HCT116 (cell line): ENCODE measurements around the gene ITIH4. TPM values are rescaled to one million over a fixed set of nuclear protein-coding genes. Genes with fewer than 3 reads are reported as not detected.

ENCODE experiments used
- ATAC-seq: fragments of 200-7000 bp; cut with Tn5 transposase; 2 replicates; pipeline ENCODE4 v1.9.1; 2020; ENCODE audit warnings: mild to moderate bottlenecking, moderate library complexity
- BruUV-seq: library from RNA; stranded (reverse); fragments of 400-500 nt; replicated peaks from 2 replicates; lab custom pipeline; 2021; lab: Mats Ljungman, UMichigan
- CTCF ChIA-PET: fragments of 300-600 bp; sonication (Branson Sonifier 250); formaldehyde crosslinking; loops from one replicate; lab custom pipeline; 2021; ENCODE audit warnings: antibody characterized with exemption; lab: Charles Lee
- POLR2A ChIA-PET: fragments of 300-600, 350-600 bp; sonication (Branson Sonifier 250); formaldehyde crosslinking; loops from one replicate; lab custom pipeline; 2021; ENCODE audit warnings: antibody characterized with exemption; lab: Charles Lee
- RAD21 ChIA-PET, 2 experiments: fragments of 300-600 bp; sonication (Branson Sonifier 250); formaldehyde crosslinking; loops; one replicate each; lab custom pipeline; 2023; ENCODE audit warnings: low total read pairs in 2 of 2; ENCODE audit not compliant: uncharacterized antibody in 2 of 2, unreplicated experiment in 2 of 2, low non-redundant PET in 1 of 2; lab: Charles Lee
- DNase-seq: peaks from one replicate; pipeline ENCODE4 v3.0.0-alpha.2; 2010; ENCODE audit warnings: low read depth, low spot score
- H2AFZ ChIP-seq: fragments of 200-600 bp; shearing (Covaris generic), sonication (generic); 2 replicates; pipeline ENCODE4 v1.6.1; 2017; ENCODE audit warnings: low read depth, mixed run types, mixed read lengths, antibody characterized with exemption, low read length; ENCODE audit not compliant: poor library complexity, severe bottlenecking
- H3K27ac ChIP-seq: 2 replicates; pipeline ENCODE4 v1.5.1; 2012; ENCODE audit warnings: low read depth, low read length
- H3K27me3 ChIP-seq: fragments of 200-600 bp; sonication (generic); 2 replicates; pipeline ENCODE4 v1.6.1; 2016; ENCODE audit warnings: mixed run types, low read length, mixed read lengths; ENCODE audit not compliant: insufficient read depth
- H3K36me3 ChIP-seq, 2 experiments: fragments of 200-500 bp in 1 of 2; fragments of 200-600 bp in 1 of 2; sonication (Bioruptor generic) in 1 of 2; sonication (generic) in 1 of 2; 2 replicates each; pipeline versions ENCODE4 v1.5.1 to v1.6.1; 2014 to 2016; ENCODE audit warnings: low read length in 2 of 2, inconsistent platforms in 1 of 2, mixed read lengths in 1 of 2, mixed run types in 1 of 2; ENCODE audit not compliant: insufficient read depth in 2 of 2, control insufficient read depth in 1 of 2
- H3K4me1 ChIP-seq, 2 experiments: fragments of 200-600 bp in 1 of 2; sonication (generic) in 1 of 2; 2 replicates each; pipeline versions ENCODE4 v1.5.1 to v1.6.1; 2012 to 2017; ENCODE audit warnings: low read length in 2 of 2, inconsistent platforms in 1 of 2, mild to moderate bottlenecking in 1 of 2, mixed read lengths in 1 of 2, mixed run types in 1 of 2, moderate library complexity in 1 of 2; ENCODE audit not compliant: insufficient read depth in 2 of 2, control insufficient read depth in 1 of 2
- H3K4me2 ChIP-seq: fragments of 200-600 bp; sonication (generic); 2 replicates; pipeline ENCODE4 v1.6.1; 2017; ENCODE audit warnings: mixed run types, low read length, mixed read lengths
- H3K4me3 ChIP-seq, 2 experiments: fragments of 200-600 bp in 1 of 2; sonication (generic) in 1 of 2; replicated peaks in 1 of 2; 2 replicates each; pipeline ENCODE4 v1.5.1; 2011 to 2016; ENCODE audit warnings: low read length in 2 of 2, control low read depth in 1 of 2, low read depth in 1 of 2, mild to moderate bottlenecking in 1 of 2, mixed read lengths in 1 of 2, mixed run types in 1 of 2
- H3K79me2 ChIP-seq: fragments of 200-600 bp; sonication (generic); 2 replicates; pipeline ENCODE4 v1.6.1; 2017; ENCODE audit warnings: mild to moderate bottlenecking, mixed run types, low read length, moderate library complexity, mixed read lengths; ENCODE audit not compliant: insufficient read depth
- H3K9ac ChIP-seq: fragments of 200-600 bp; sonication (generic); 2 replicates; pipeline ENCODE4 v1.6.1; 2016; ENCODE audit warnings: low read length, mixed read lengths
- H3K9me2 ChIP-seq: fragments of 200-600 bp; sonication (generic), shearing (Covaris generic); 2 replicates; pipeline ENCODE4 v1.6.1; 2017; ENCODE audit warnings: mixed run types, mild to moderate bottlenecking, moderate library complexity; ENCODE audit not compliant: insufficient read depth
- H3K9me3 ChIP-seq, 2 experiments: fragments of 200-500 bp in 1 of 2; fragments of 200-600 bp in 1 of 2; sonication (Bioruptor generic) in 1 of 2; sonication (generic) in 1 of 2; 2 replicates each; pipeline ENCODE4 v1.6.1; 2014 to 2017; ENCODE audit warnings: low read length in 2 of 2, mixed read lengths in 2 of 2, inconsistent platforms in 1 of 2, low read depth in 1 of 2, mild to moderate bottlenecking in 1 of 2, mixed run types in 1 of 2, moderate library complexity in 1 of 2; ENCODE audit not compliant: control insufficient read depth in 1 of 2, insufficient read depth in 1 of 2
- H4K20me1 ChIP-seq: fragments of 200-600 bp; sonication (generic), shearing (Covaris generic); 2 replicates; pipeline ENCODE4 v1.6.1; 2017; ENCODE audit warnings: mixed run types, mild to moderate bottlenecking, moderate library complexity; ENCODE audit not compliant: insufficient read depth
- CBX3 ChIP-seq: IDR thresholded peaks from 2 replicates; pipeline ENCODE4 v1.6.1; 2012; ENCODE audit warnings: low read depth
- EGR1 ChIP-seq: IDR thresholded peaks from 2 replicates; pipeline ENCODE4 v1.6.1; 2012; ENCODE audit warnings: low read depth
- ELF1 ChIP-seq: IDR thresholded peaks from 2 replicates; pipeline ENCODE4 v1.6.1; 2012; ENCODE audit warnings: low read depth, borderline replicate concordance
- EZH2 ChIP-seq: fragments of 200-600 bp; sonication (generic); IDR thresholded peaks from 2 replicates; pipeline ENCODE4 v1.6.1; 2017; ENCODE audit warnings: antibody characterized with exemption, mixed run types
- FOSL1 ChIP-seq: IDR thresholded peaks from 2 replicates; pipeline ENCODE4 v1.6.1; 2012; ENCODE audit warnings: low read depth
- JUND ChIP-seq: IDR thresholded peaks from 2 replicates; pipeline ENCODE4 v1.6.1; 2012
- POLR2A ChIP-seq: IDR thresholded peaks from 2 replicates; pipeline ENCODE4 v1.7.0; 2011; ENCODE audit warnings: borderline replicate concordance; ENCODE audit not compliant: insufficient read depth, insufficient read length; ENCODE audit errors: extremely low read depth
- POLR2AphosphoS5 ChIP-seq: IDR thresholded peaks from 2 replicates; pipeline ENCODE4 v1.6.1; 2011; ENCODE audit warnings: mild to moderate bottlenecking, low read depth, low read length, moderate library complexity
- RAD21 ChIP-seq: IDR thresholded peaks from 2 replicates; pipeline ENCODE4 v1.6.1; 2012; ENCODE audit warnings: low read depth, mild to moderate bottlenecking
- SIN3A ChIP-seq: IDR thresholded peaks from 2 replicates; pipeline ENCODE4 v1.6.1; 2012; ENCODE audit warnings: low read depth
- SP1 ChIP-seq: IDR thresholded peaks from 2 replicates; pipeline ENCODE4 v1.6.1; 2012; ENCODE audit warnings: low read depth
- SRF ChIP-seq: IDR thresholded peaks from 2 replicates; pipeline ENCODE4 v1.6.1; 2012; ENCODE audit warnings: low read depth
- TCF7L2 ChIP-seq: IDR thresholded peaks from 2 replicates; pipeline ENCODE4 v1.7.0; 2011; ENCODE audit warnings: borderline replicate concordance, inconsistent platforms; ENCODE audit not compliant: insufficient read depth, insufficient read length; ENCODE audit errors: extremely low read depth
- YY1 ChIP-seq: IDR thresholded peaks from 2 replicates; pipeline ENCODE4 v1.6.1; 2011; ENCODE audit warnings: low read length, low read depth, moderate library complexity, mild to moderate bottlenecking; ENCODE audit not compliant: insufficient replicate concordance; ENCODE audit errors: extremely low read depth
- ZFX ChIP-seq: fragments of 450-650 bp; IDR thresholded peaks from 2 replicates; pipeline ENCODE4 v1.6.1; 2017
- intact Hi-C: fragments of 100-400 bp; cut with micrococcal nuclease; formaldehyde crosslinking; loops from 2 replicates; pipeline ENCODE4 v1.10.0; 2022
- total RNA-seq: library from RNA; stranded (reverse); gene quantifications from one replicate; pipeline ENCODE4 v1.2.1, GENCODE V29; 2021; ENCODE audit not compliant: unreplicated experiment
- TF ChIP-seq, protein P1 (sequence below), 3 experiments: fragments of 200-600 bp in 1 of 3; sonication (generic) in 1 of 3; IDR thresholded peaks in 2 of 3; conservative IDR thresholded peaks in 1 of 3; 2 replicates each; pipeline ENCODE4 v1.5.1; 2012 to 2017; ENCODE audit warnings: low read depth in 2 of 3, low read length in 2 of 3, antibody characterized with exemption in 1 of 3, borderline replicate concordance in 1 of 3, control low read depth in 1 of 3, mild to moderate bottlenecking in 1 of 3, mixed read lengths in 1 of 3, mixed run types in 1 of 3, moderate library complexity in 1 of 3; ENCODE audit not compliant: insufficient read depth in 1 of 3
- TF ChIP-seq, protein P2 (sequence below): IDR thresholded peaks from 2 replicates; pipeline ENCODE4 v1.6.1; 2011; ENCODE audit warnings: mild to moderate bottlenecking, low read length, moderate library complexity; ENCODE audit not compliant: insufficient replicate concordance; ENCODE audit errors: extremely low read depth
- TF ChIP-seq, protein P3 (sequence below): IDR thresholded peaks from 2 replicates; pipeline ENCODE4 v1.6.1; 2012; ENCODE audit warnings: low read depth
- TF ChIP-seq, protein P4 (sequence below): IDR thresholded peaks from 2 replicates; pipeline ENCODE4 v1.6.1; 2012
- TF ChIP-seq, protein P5 (sequence below): IDR thresholded peaks from 2 replicates; pipeline ENCODE4 v1.6.1; 2012

Gene ITIH4
- total RNA-seq, 1 experiment from 2014 or later, result 4.1 TPM

DNA sequence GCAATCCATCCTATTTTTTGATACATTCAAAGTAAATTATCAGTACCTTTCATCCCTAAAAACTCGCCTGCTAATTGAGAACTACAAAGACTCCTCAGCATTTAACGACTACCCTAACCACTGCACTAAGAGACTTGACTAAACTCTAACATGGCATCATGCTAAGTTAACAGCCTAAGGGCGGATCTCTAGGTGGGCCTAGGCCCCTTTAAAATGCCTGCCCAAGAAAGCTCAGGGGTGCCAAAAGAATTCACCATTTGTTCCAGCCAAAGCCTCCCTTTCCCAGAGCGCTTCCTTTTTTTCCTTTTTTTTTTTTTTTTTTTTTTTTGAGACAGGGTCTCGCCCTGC is 59.2 kb downstream of the ITIH4 start:
- RAD21 ChIA-PET, result no interaction called here
- peaks cover 0 to 11% of the 10 kb centered on the region in 2 experiments; a peak in 2 of 4 replicates for H3K36me3 ChIP-seq
- CTCF ChIA-PET, result no interaction called here
- TF ChIP-seq JUND (no peak), TCF7L2 (no peak), ZFX (no peak), SRF (no peak), ELF1 (no peak), EZH2 (no peak), POLR2A (no peak), SP1 (no peak), CBX3 (no peak), SIN3A (no peak), RAD21 (no peak), FOSL1 (no peak), EGR1 (no peak), YY1 (no peak), POLR2AphosphoS5 (no peak)
- TF ChIP-seq, protein P1, sequence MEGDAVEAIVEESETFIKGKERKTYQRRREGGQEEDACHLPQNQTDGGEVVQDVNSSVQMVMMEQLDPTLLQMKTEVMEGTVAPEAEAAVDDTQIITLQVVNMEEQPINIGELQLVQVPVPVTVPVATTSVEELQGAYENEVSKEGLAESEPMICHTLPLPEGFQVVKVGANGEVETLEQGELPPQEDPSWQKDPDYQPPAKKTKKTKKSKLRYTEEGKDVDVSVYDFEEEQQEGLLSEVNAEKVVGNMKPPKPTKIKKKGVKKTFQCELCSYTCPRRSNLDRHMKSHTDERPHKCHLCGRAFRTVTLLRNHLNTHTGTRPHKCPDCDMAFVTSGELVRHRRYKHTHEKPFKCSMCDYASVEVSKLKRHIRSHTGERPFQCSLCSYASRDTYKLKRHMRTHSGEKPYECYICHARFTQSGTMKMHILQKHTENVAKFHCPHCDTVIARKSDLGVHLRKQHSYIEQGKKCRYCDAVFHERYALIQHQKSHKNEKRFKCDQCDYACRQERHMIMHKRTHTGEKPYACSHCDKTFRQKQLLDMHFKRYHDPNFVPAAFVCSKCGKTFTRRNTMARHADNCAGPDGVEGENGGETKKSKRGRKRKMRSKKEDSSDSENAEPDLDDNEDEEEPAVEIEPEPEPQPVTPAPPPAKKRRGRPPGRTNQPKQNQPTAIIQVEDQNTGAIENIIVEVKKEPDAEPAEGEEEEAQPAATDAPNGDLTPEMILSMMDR (IDR thresholded peaks at IDR 0.05 in 2 of 3, conservative IDR thresholded peaks at IDR 0.05 in 1 of 3; ENCODE audit: borderline replicate concordance in 1 of 3, insufficient read depth in 1 of 3, low read depth in 2 of 3, low read length in 2 of 3), result no peak
- TF ChIP-seq, protein P2, sequence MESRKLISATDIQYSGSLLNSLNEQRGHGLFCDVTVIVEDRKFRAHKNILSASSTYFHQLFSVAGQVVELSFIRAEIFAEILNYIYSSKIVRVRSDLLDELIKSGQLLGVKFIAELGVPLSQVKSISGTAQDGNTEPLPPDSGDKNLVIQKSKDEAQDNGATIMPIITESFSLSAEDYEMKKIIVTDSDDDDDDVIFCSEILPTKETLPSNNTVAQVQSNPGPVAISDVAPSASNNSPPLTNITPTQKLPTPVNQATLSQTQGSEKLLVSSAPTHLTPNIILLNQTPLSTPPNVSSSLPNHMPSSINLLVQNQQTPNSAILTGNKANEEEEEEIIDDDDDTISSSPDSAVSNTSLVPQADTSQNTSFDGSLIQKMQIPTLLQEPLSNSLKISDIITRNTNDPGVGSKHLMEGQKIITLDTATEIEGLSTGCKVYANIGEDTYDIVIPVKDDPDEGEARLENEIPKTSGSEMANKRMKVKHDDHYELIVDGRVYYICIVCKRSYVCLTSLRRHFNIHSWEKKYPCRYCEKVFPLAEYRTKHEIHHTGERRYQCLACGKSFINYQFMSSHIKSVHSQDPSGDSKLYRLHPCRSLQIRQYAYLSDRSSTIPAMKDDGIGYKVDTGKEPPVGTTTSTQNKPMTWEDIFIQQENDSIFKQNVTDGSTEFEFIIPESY, result no peak
- TF ChIP-seq, protein P3, sequence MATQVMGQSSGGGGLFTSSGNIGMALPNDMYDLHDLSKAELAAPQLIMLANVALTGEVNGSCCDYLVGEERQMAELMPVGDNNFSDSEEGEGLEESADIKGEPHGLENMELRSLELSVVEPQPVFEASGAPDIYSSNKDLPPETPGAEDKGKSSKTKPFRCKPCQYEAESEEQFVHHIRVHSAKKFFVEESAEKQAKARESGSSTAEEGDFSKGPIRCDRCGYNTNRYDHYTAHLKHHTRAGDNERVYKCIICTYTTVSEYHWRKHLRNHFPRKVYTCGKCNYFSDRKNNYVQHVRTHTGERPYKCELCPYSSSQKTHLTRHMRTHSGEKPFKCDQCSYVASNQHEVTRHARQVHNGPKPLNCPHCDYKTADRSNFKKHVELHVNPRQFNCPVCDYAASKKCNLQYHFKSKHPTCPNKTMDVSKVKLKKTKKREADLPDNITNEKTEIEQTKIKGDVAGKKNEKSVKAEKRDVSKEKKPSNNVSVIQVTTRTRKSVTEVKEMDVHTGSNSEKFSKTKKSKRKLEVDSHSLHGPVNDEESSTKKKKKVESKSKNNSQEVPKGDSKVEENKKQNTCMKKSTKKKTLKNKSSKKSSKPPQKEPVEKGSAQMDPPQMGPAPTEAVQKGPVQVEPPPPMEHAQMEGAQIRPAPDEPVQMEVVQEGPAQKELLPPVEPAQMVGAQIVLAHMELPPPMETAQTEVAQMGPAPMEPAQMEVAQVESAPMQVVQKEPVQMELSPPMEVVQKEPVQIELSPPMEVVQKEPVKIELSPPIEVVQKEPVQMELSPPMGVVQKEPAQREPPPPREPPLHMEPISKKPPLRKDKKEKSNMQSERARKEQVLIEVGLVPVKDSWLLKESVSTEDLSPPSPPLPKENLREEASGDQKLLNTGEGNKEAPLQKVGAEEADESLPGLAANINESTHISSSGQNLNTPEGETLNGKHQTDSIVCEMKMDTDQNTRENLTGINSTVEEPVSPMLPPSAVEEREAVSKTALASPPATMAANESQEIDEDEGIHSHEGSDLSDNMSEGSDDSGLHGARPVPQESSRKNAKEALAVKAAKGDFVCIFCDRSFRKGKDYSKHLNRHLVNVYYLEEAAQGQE, result no peak
- TF ChIP-seq, protein P4, sequence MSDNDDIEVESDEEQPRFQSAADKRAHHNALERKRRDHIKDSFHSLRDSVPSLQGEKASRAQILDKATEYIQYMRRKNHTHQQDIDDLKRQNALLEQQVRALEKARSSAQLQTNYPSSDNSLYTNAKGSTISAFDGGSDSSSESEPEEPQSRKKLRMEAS, result no peak
- TF ChIP-seq, protein P5, sequence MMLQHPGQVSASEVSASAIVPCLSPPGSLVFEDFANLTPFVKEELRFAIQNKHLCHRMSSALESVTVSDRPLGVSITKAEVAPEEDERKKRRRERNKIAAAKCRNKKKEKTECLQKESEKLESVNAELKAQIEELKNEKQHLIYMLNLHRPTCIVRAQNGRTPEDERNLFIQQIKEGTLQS, result no peak
- H4K20me1 ChIP-seq, result no peaks in the 10 kb centered on the region
- H2AFZ ChIP-seq, result peak overlapping the region; percentile 94
- H3K9me2 ChIP-seq, result no peaks in the 10 kb centered on the region
- peak overlapping the region; percentile 37 for H3K27ac ChIP-seq
- TSS peak; percentile 98 for BruUV-seq
- H3K4me3 ChIP-seq, result peak overlapping the region; percentile 69 to 78
- H3K9ac ChIP-seq, result peak overlapping the region; percentile 77
- ATAC-seq (peak; percentile 25), DNase-seq (no peak)
- H3K4me2 ChIP-seq, result peak overlapping the region; percentile 81
- no peaks in the 10 kb centered on the region for H3K27me3 ChIP-seq
- POLR2A ChIA-PET, result no interaction called here
- peaks cover 4 to 23% of the 10 kb centered on the region in 2 experiments; a peak in 3 of 4 replicates for H3K4me1 ChIP-seq
- intact Hi-C loops, result no loop called here
- no peaks in the 10 kb centered on the region for H3K9me3 ChIP-seq
- H3K79me2 ChIP-seq, result peaks cover 21% of the 10 kb centered on the region
